H1 (cell line): ENCODE data around the gene CDC26. TPM values are rescaled to one million over a fixed set of nuclear protein-coding genes. Genes with fewer than 3 reads are reported as not detected.

ENCODE experiments used
- CTCF ChIA-PET: fragments of 300-600 bp; sonication (Branson Sonifier 250); formaldehyde crosslinking; loops from one replicate; lab custom pipeline; 2021; ENCODE audit not compliant: partially characterized antibody; lab: Charles Lee
- POLR2A ChIA-PET: fragments of 300-600 bp; sonication (Branson Sonifier 250); formaldehyde crosslinking; loops from one replicate; lab custom pipeline; 2021; ENCODE audit warnings: inconsistent platforms; ENCODE audit not compliant: partially characterized antibody; lab: Charles Lee
- DNase-seq, 2 experiments: peaks; one replicate each; pipeline versions ENCODE4 v3.0.0 to v3.0.0-alpha.2; 2010 to 2022; ENCODE audit warnings: low spot score in 2 of 2, low read depth in 1 of 2, mixed read lengths in 1 of 2
- FAIRE-seq: peaks from 2 replicates; lab custom pipeline; 2011; peaks lifted over from hg19 to GRCh38; lab: Jason Lieb, UNC
- H2AFZ ChIP-seq: 2 replicates; pipeline ENCODE4 v1.8.1; 2012; ENCODE audit warnings: low read length, inconsistent platforms
- H2AK5ac ChIP-seq: 2 replicates; pipeline ENCODE4 v1.6.1; 2013; ENCODE audit warnings: low read depth, low read length
- H2BK120ac ChIP-seq: replicated peaks from 2 replicates; pipeline ENCODE3; 2013; ENCODE audit warnings: low read depth, low read length, inconsistent platforms
- H2BK12ac ChIP-seq: 2 replicates; pipeline ENCODE4 v1.6.1; 2013; ENCODE audit warnings: low read depth, low read length
- H2BK15ac ChIP-seq: 2 replicates; pipeline ENCODE4 v1.6.1; 2013; ENCODE audit warnings: low read length
- H2BK20ac ChIP-seq: 2 replicates; pipeline ENCODE4 v1.6.1; 2013; ENCODE audit warnings: low read length
- H2BK5ac ChIP-seq: 2 replicates; pipeline ENCODE4 v1.6.1; 2013; ENCODE audit warnings: low read depth, low read length
- H3K14ac ChIP-seq: 2 replicates; pipeline ENCODE4 v1.6.1; 2013; ENCODE audit warnings: inconsistent platforms; ENCODE audit not compliant: insufficient read length
- H3K18ac ChIP-seq: 2 replicates; pipeline ENCODE4 v1.6.1; 2013; ENCODE audit warnings: low read length; ENCODE audit errors: extremely low read depth
- H3K23ac ChIP-seq: 2 replicates; pipeline ENCODE4 v1.6.1; 2013; ENCODE audit warnings: inconsistent platforms; ENCODE audit not compliant: insufficient read length
- H3K23me2 ChIP-seq: 2 replicates; pipeline ENCODE4 v1.6.1; 2013; ENCODE audit warnings: low read depth, low read length
- H3K27ac ChIP-seq: 2 replicates; pipeline ENCODE4 v1.6.1; 2011; ENCODE audit warnings: low read depth, low read length, inconsistent platforms
- H3K27me3 ChIP-seq, 4 experiments: replicated peaks in 1 of 4; 1 replicate in 1 of 4; 2 replicates in 3 of 4; pipeline versions ENCODE4 v1.6.1 to v1.8.1; 2011 to 2013; ENCODE audit warnings: low read length in 3 of 4, mild to moderate bottlenecking in 3 of 4, inconsistent platforms in 2 of 4, mixed read lengths in 2 of 4, moderate library complexity in 1 of 4; ENCODE audit not compliant: control insufficient read depth in 3 of 4, insufficient read depth in 3 of 4; ENCODE audit errors: extremely low read depth in 1 of 4
- H3K36me3 ChIP-seq, 4 experiments: 2 replicates each; pipeline versions ENCODE4 v1.6.1 to v1.8.1; 2011 to 2013; ENCODE audit warnings: mild to moderate bottlenecking in 4 of 4, low read length in 3 of 4, moderate library complexity in 2 of 4, control low read depth in 1 of 4, inconsistent platforms in 1 of 4; ENCODE audit not compliant: insufficient read depth in 4 of 4, control insufficient read depth in 2 of 4
- H3K4ac ChIP-seq: replicated peaks from 2 replicates; pipeline ENCODE3; 2013; ENCODE audit warnings: low read length, low read depth, mixed read lengths, inconsistent platforms; ENCODE audit not compliant: insufficient read length
- H3K4me1 ChIP-seq, 4 experiments: replicated peaks in 1 of 4; 1 replicate in 1 of 4; 2 replicates in 3 of 4; pipeline versions ENCODE4 v1.6.1 to v1.8.1; 2011 to 2013; ENCODE audit warnings: low read length in 3 of 4, inconsistent platforms in 2 of 4, mixed read lengths in 1 of 4; ENCODE audit not compliant: insufficient read depth in 4 of 4, control insufficient read depth in 3 of 4
- H3K4me2 ChIP-seq, 2 experiments: 2 replicates each; pipeline versions ENCODE4 v1.6.1 to v1.8.1; 2011 to 2013; ENCODE audit warnings: low read depth in 2 of 2, low read length in 2 of 2, control low read depth in 1 of 2, inconsistent platforms in 1 of 2, mild to moderate bottlenecking in 1 of 2; ENCODE audit not compliant: insufficient read depth in 1 of 2
- H3K4me3 ChIP-seq, 4 experiments: fragments of 200-600, 300-600 bp in 1 of 4; sonication (generic), shearing (Covaris generic), sonication (Bioruptor Twin) in 1 of 4; 2 replicates each; pipeline versions ENCODE4 v1.5.1 to v1.8.1; 2011 to 2016; ENCODE audit warnings: low read length in 4 of 4, low read depth in 3 of 4, control low read depth in 2 of 4, inconsistent platforms in 2 of 4, mild to moderate bottlenecking in 2 of 4, mixed read lengths in 1 of 4, moderate library complexity in 1 of 4; ENCODE audit not compliant: insufficient read depth in 2 of 4; ENCODE audit errors: extremely low read depth in 1 of 4
- H3K56ac ChIP-seq: replicated peaks from 2 replicates; pipeline ENCODE3; 2013; ENCODE audit warnings: low read depth, mild to moderate bottlenecking, mixed read lengths, low read length, inconsistent platforms; ENCODE audit not compliant: insufficient read length
- H3K79me1 ChIP-seq: 2 replicates; pipeline ENCODE4 v1.6.1; 2013; ENCODE audit warnings: low read depth, low read length, control low read depth
- H3K79me2 ChIP-seq, 2 experiments: 2 replicates each; pipeline versions ENCODE4 v1.6.1 to v1.8.1; 2012 to 2013; ENCODE audit warnings: low read length in 2 of 2, mild to moderate bottlenecking in 2 of 2, inconsistent platforms in 1 of 2; ENCODE audit not compliant: insufficient read depth in 2 of 2, control insufficient read depth in 1 of 2
- H3K9ac ChIP-seq, 4 experiments: replicated peaks in 1 of 4; 1 replicate in 1 of 4; 2 replicates in 3 of 4; pipeline versions ENCODE4 v1.6.1 to v1.8.1; 2011 to 2013; ENCODE audit warnings: low read depth in 3 of 4, low read length in 3 of 4, control low read depth in 2 of 4, mild to moderate bottlenecking in 2 of 4, moderate library complexity in 2 of 4, inconsistent platforms in 1 of 4; ENCODE audit errors: extremely low read depth in 1 of 4
- H3K9me3 ChIP-seq, 2 experiments: 2 replicates each; pipeline versions ENCODE4 v1.6.1 to v1.8.1; 2012 to 2013; ENCODE audit warnings: mild to moderate bottlenecking in 2 of 2, moderate library complexity in 2 of 2, control low read depth in 1 of 2, inconsistent platforms in 1 of 2, low read depth in 1 of 2, low read length in 1 of 2, mixed read lengths in 1 of 2; ENCODE audit not compliant: insufficient read depth in 2 of 2
- H4K20me1 ChIP-seq, 2 experiments: replicated peaks in 1 of 2; 2 replicates each; pipeline versions ENCODE3 to v1.8.1; 2011 to 2013; ENCODE audit warnings: inconsistent platforms in 2 of 2, low read length in 2 of 2, mild to moderate bottlenecking in 1 of 2; ENCODE audit not compliant: insufficient read depth in 2 of 2, control insufficient read depth in 1 of 2
- H4K5ac ChIP-seq: 2 replicates; pipeline ENCODE4 v1.6.1; 2013; ENCODE audit warnings: low read length, low read depth, mixed read lengths, inconsistent platforms; ENCODE audit not compliant: insufficient read length
- H4K8ac ChIP-seq: 2 replicates; pipeline ENCODE4 v1.8.0; 2013; ENCODE audit warnings: mild to moderate bottlenecking, moderate library complexity, low read length, inconsistent platforms; ENCODE audit not compliant: insufficient read depth; ENCODE audit errors: extremely low read depth
- H4K91ac ChIP-seq: replicated peaks from 2 replicates; pipeline ENCODE3; 2013; ENCODE audit warnings: low read length, mixed read lengths, inconsistent platforms; ENCODE audit not compliant: insufficient read length
- ASH2L ChIP-seq: fragments of 200-600, 300-600 bp; sonication (generic); IDR thresholded peaks from one replicate; pipeline ENCODE4 v1.7.1; 2017; ENCODE audit warnings: low read length
- BRCA1 ChIP-seq: IDR thresholded peaks from 2 replicates; pipeline ENCODE4 v1.6.1; 2012; ENCODE audit warnings: low read depth, low read length, improper control_type of control experiment
- CEBPB ChIP-seq: IDR thresholded peaks from 2 replicates; pipeline ENCODE4 v1.6.1; 2012; ENCODE audit warnings: low read depth, low read length
- JUND ChIP-seq: IDR thresholded peaks from 2 replicates; pipeline ENCODE4 v1.6.1; 2011; ENCODE audit warnings: mild to moderate bottlenecking, improper control_type of control experiment, low read length
- KDM4A ChIP-seq: IDR thresholded peaks from one replicate; pipeline ENCODE4 v1.7.1; 2012; ENCODE audit warnings: low read depth, mild to moderate bottlenecking, moderate library complexity, low read length, inconsistent platforms; ENCODE audit not compliant: severe bottlenecking
- MAFK ChIP-seq: IDR thresholded peaks from 2 replicates; pipeline ENCODE4 v1.6.1; 2012; ENCODE audit warnings: low read depth, mild to moderate bottlenecking, improper control_type of control experiment, low read length
- NRF1 ChIP-seq: IDR thresholded peaks from 2 replicates; pipeline ENCODE4 v1.6.1; 2011; ENCODE audit warnings: mild to moderate bottlenecking, low read depth, low read length, improper control_type of control experiment
- POLR2AphosphoS5 ChIP-seq: IDR thresholded peaks from 2 replicates; pipeline ENCODE4 v1.6.1; 2011; ENCODE audit warnings: low read depth, low read length
- SIN3A ChIP-seq, 2 experiments: IDR thresholded peaks in 1 of 2; conservative IDR thresholded peaks in 1 of 2; 2 replicates each; pipeline ENCODE4 v1.6.1; 2011 to 2012; ENCODE audit warnings: low read length in 2 of 2, improper control_type of control experiment in 1 of 2, low read depth in 1 of 2, mild to moderate bottlenecking in 1 of 2
- YY1 ChIP-seq: IDR thresholded peaks from 2 replicates; pipeline ENCODE4 v1.6.1; 2011; ENCODE audit warnings: low read depth, mild to moderate bottlenecking, low read length
- WGBS, 2 experiments: shearing (Covaris generic) in 1 of 2; methylation state at CpG; one replicate each; pipeline versions ENCODE4 v1.1.6 to v1.1.7; 2013 to 2015; ENCODE audit warnings: low lambda C conversion rate in 2 of 2, mixed read lengths in 2 of 2, inconsistent platforms in 1 of 2, low coverage in 1 of 2, missing lambda C conversion rate in 1 of 2; ENCODE audit not compliant: insufficient replicate concordance in 2 of 2, insufficient coverage in 1 of 2, insufficient read length in 1 of 2; ENCODE audit errors: extremely low coverage in 1 of 2, missing lambda C conversion rate in 1 of 2; 5-methylcytosine and 5-hydroxymethylcytosine counted together
- polyA plus RNA-seq, 7 experiments: library from polyadenylated mRNA; depleted of rRNA in 3 of 7; stranded (reverse) in 5 of 7; unstranded in 2 of 7; fragments of >200 nt in 5 of 7; fragments of 200-250 nt in 2 of 7; gene quantifications; 1 replicate in 5 of 7; 2 replicates in 1 of 7; 4 replicates in 1 of 7; pipeline versions ENCODE4 v1.2.1 to v1.2.3, GENCODE V29; 2011 to 2013; ENCODE audit warnings: missing spikeins in 2 of 7, mixed read lengths in 2 of 7
- total RNA-seq: library from RNA; stranded (reverse); fragmentation: NEBNext Ultra II Directional; extraction: Animal tissue kit (Norgen Biotek cat#: 25700); gene quantifications from 2 replicates; pipeline ENCODE4 v1.2.1, GENCODE V29; 2021
- TF ChIP-seq, protein P1 (sequence below): IDR thresholded peaks from 2 replicates; pipeline ENCODE4 v1.6.1; 2012; ENCODE audit warnings: low read length, inconsistent platforms
- TF ChIP-seq, protein P2 (sequence below): IDR thresholded peaks from 2 replicates; pipeline ENCODE4 v1.6.1; 2011; ENCODE audit warnings: low read depth, mild to moderate bottlenecking, low read length; ENCODE audit not compliant: insufficient read depth

CDC26 gene
- total and polyA plus RNA-seq, 2 of the 8 experiments (the other 6 are each of a cell fraction or from before 2014, with no cell fraction given) = 31.5 to 41.9 TPM

DNA sequence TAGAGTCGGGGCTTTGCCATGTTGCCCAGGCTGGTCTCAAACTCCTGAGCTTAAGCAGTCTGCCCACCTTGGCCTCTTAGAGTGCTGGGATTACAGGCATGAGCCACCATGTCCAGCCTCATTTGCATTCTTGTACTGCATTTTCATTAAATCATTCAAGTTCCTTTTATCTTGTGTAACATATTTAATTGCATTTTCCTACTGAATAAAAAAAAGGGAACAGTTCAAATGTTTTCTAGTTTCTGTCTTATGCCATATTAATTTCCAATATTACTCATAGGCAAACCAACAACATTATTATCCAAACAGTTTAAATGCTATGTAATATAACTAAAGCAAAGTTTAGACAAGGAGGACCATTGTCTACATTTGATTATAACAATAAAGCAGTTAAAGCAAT, 47.9 kb downstream of the CDC26 start:
- H3K79me2 ChIP-seq = peaks cover 2 to 18% of the 10 kb centered on the region in 2 experiments; a peak in 3 of 4 replicates
- H3K56ac ChIP-seq = no peak overlapping the region
- DNase-seq (no peak), FAIRE-seq (no peak)
- no peak overlapping the region for H3K18ac ChIP-seq
- H3K4me2 ChIP-seq = no peak overlapping the region
- H2BK12ac ChIP-seq = no peak overlapping the region
- no peak overlapping the region for H4K5ac ChIP-seq
- H3K9me3 ChIP-seq = no peaks in the 10 kb centered on the region
- H2BK15ac ChIP-seq = no peak overlapping the region
- H3K4me1 ChIP-seq = peaks cover 0 to 2% (median 0%) of the 10 kb centered on the region in 4 experiments; a peak in 2 of 7 replicates
- POLR2A ChIA-PET = interaction anchor here (1.1 kb wide), 1 partner anchor 58 kb away, joined by 3 read pairs; no protein-coding TSS in a partner anchor
- no peak overlapping the region for H3K23ac ChIP-seq
- no peak overlapping the region for H2BK20ac ChIP-seq
- H3K23me2 ChIP-seq = no peaks in the 10 kb centered on the region
- no peak overlapping the region for H3K14ac ChIP-seq
- peaks cover 2% of the 10 kb centered on the region; the same call in 1 of the 2 replicates for H3K79me1 ChIP-seq
- H2AFZ ChIP-seq = no peak overlapping the region
- H2BK120ac ChIP-seq = no peak overlapping the region
- no peak overlapping the region for H3K9ac ChIP-seq
- H2BK5ac ChIP-seq = no peak overlapping the region
- no peak overlapping the region for H3K4ac ChIP-seq
- H4K91ac ChIP-seq = no peak overlapping the region
- H3K36me3 ChIP-seq = peaks cover 0 to 3% (median 0%) of the 10 kb centered on the region in 4 experiments; a peak in 1 of 8 replicates
- WGBS, 2 experiments = 86% methylated on average over 1 of the region's 1 CpG; no CpG with 5 or more reads in 1 of the 2 experiments
- CTCF ChIA-PET = no interaction called here
- no peaks in the 10 kb centered on the region for H3K27me3 ChIP-seq
- peaks cover 2 to 4% of the 10 kb centered on the region in 2 experiments for H4K20me1 ChIP-seq
- no peak overlapping the region for H3K4me3 ChIP-seq
- no peak overlapping the region for H4K8ac ChIP-seq
- TF ChIP-seq SIN3A (conservative IDR thresholded peaks at IDR 0.05 in 1 of 2, IDR thresholded peaks at IDR 0.05 in 1 of 2; ENCODE audit: low read depth in 1 of 2, low read length in 2 of 2) (no peak), JUND (no peak), NRF1 (no peak), ASH2L (no peak), MAFK (no peak), YY1 (no peak), POLR2AphosphoS5 (no peak), BRCA1 (no peak), KDM4A (no peak), CEBPB (no peak)
- TF ChIP-seq, protein P1, sequence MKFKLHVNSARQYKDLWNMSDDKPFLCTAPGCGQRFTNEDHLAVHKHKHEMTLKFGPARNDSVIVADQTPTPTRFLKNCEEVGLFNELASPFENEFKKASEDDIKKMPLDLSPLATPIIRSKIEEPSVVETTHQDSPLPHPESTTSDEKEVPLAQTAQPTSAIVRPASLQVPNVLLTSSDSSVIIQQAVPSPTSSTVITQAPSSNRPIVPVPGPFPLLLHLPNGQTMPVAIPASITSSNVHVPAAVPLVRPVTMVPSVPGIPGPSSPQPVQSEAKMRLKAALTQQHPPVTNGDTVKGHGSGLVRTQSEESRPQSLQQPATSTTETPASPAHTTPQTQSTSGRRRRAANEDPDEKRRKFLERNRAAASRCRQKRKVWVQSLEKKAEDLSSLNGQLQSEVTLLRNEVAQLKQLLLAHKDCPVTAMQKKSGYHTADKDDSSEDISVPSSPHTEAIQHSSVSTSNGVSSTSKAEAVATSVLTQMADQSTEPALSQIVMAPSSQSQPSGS = no peak
- TF ChIP-seq, protein P2, sequence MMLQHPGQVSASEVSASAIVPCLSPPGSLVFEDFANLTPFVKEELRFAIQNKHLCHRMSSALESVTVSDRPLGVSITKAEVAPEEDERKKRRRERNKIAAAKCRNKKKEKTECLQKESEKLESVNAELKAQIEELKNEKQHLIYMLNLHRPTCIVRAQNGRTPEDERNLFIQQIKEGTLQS = no peak
- no peak overlapping the region for H2AK5ac ChIP-seq
- H3K27ac ChIP-seq = no peak overlapping the region
